DMS53 treated with DMSO at 0.1 percent for 48 hours (cell line): Measurements from ENCODE around the gene PADI3.

ENCODE experiments used
- DNase-seq: peaks from one replicate; lab custom pipeline; 2025; ENCODE audit not compliant: unreplicated experiment; lab: John Stamatoyannopoulos, UW

Gene PADI3

DNA sequence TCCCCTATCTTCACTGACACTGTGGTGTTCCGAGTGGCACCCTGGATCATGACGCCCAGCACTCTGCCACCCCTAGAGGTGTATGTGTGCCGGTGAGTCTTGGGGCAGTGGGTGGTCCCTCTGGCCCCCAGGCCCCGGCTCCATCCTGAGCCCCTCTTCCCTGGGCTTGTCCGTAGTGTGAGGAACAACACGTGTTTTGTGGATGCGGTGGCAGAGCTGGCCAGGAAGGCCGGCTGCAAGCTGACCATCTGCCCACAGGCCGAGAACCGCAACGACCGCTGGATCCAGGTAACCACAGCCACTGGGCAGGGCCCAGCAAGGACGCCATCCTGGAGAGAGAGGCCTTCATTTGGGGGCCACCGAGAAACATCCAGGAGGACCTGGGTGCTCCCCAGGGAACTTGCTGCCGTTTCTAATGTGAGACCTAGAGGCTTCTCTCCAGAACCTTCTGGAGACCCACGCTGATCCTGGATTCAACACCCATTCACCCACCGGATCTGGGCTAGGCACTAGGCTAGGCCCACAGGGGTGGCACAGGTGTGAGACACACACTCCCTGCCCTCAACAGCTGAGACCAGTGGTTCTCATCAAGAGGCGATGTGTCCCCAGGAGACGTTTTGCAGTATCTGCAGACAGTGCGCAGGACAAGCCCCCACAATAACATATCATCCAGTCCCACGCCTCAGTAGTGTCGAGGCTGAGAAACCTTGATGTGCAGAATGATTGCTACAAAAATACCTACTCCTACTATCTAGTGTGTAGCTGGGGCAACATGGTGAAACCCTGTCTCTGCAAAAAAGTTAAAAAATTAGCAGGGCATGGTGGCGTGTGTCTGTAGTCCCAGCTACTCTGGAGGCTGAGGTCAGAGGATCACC lies 22.2 kb downstream of the PADI3 start:
- DNase-seq: no peak

DNA sequence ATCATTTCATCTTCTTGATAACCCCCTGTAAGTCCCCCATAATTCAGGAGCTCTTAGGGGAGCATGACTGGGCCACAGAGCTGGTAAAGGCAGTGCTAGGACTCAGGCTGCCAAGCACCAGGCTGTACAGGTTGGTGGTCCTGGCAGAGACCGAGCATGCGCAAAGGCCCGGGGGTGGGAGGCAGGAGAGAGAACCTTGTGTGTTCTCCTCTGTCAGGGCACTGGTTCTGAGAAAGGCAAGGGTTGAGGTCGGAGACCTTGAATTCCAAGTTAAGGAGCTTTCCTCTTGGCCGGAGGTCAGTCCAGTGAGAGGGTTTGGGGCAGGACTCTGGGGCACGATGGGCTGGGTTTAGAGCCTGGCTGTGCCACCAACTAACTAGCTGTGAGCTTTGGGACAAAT lies 23.2 kb downstream of the PADI3 start:
- DNase-seq: no peak

DNA sequence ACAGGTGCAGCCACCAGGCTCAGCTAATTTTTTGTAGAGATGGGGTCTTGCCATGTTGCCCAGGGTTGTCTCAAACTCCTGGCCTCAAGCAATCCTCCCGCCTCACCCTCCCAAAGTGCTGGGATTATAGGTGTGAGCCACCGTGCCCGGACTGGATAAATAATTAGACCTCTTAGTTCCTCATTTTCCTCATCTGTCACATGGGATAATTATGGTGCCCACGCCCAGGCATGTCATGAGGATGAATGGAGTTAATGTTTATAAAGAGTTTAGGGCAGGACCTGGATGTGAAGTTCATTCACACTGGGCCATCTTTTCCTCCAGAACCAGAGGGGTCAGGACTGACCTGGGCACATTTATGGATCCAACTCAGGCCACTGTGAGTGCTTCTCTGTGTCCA lies 23.7 kb downstream of the PADI3 start:
- no peak for DNase-seq

DNA sequence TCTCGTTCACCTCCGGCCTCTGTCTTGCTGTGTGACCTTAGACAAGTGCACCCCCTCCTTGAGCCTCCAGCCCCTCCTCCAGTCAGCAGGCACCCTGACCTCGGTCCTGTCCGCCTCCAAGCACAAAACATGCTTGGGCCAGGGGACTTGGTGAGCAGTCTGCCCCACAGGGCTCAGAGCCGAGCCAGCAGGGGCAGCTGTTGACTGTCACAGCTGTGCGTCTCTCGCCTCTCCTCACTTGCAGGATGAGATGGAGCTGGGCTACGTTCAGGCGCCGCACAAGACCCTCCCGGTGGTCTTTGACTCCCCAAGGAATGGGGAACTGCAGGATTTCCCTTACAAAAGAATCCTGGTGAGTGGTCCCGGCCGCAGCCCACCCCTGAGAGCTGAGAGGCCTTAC lies 24.2 kb downstream of the PADI3 start:
- no peak for DNase-seq

DNA sequence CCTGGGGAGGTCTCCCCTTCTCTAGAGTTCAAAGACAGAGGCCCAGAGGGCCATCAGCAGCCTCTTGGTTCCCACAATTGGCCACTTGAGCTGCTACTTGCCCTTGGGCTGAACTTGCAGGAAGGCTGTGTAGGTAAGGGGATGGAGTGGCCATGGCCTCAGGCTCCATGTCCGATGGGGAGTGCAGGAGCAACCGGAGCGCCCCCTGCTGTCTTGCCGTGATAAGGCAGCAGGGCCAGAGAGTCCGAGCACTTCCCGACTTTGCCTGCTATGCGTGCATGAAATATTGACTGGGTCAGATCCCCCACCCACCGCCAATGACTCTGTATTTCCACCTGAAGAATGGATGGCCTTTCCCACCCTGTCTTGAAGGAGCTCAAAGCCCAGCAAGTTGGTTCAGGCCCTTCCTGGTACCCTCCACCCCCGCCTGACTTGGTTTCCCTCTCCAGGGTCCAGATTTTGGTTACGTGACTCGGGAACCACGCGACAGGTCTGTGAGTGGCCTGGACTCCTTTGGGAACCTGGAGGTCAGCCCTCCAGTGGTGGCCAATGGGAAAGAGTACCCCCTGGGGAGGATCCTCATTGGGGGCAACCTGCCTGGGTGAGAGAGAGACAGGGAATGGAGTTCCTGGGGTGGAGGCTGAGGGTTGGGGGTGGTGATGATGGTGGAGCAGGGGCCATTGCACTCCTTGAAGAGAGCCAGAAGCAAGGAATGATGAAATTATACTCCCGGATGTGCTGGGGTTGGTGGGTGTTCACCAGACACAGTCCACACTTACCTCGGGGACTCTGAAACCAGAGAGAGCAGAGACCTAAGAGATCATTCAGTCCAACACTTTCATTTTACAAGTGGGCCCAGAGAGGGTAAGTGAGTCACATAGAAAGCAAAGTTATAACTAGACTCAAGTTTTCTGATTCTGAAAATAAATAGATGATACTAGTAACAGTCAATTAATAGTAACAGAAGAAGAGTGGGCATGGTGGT lies 25.6 kb downstream of the PADI3 start:
- peak; percentile 13 for DNase-seq

DNA sequence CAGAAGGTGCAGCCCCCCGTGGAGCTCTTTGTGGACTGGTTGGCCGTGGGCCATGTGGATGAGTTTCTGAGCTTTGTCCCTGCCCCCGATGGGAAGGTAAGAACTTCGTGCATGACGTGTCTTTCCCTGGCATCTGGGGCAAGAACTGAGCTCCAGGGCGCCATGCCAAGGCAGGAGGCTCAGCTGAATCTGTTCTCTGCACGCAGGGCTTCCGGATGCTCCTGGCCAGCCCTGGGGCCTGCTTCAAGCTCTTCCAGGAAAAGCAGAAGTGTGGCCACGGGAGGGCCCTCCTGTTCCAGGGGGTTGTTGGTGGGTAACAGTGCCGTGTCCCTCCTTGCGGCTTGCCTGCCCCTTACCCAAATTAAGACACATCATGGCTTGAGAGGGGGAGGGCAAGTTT lies 27.7 kb downstream of the PADI3 start:
- no peak for DNase-seq

DNA sequence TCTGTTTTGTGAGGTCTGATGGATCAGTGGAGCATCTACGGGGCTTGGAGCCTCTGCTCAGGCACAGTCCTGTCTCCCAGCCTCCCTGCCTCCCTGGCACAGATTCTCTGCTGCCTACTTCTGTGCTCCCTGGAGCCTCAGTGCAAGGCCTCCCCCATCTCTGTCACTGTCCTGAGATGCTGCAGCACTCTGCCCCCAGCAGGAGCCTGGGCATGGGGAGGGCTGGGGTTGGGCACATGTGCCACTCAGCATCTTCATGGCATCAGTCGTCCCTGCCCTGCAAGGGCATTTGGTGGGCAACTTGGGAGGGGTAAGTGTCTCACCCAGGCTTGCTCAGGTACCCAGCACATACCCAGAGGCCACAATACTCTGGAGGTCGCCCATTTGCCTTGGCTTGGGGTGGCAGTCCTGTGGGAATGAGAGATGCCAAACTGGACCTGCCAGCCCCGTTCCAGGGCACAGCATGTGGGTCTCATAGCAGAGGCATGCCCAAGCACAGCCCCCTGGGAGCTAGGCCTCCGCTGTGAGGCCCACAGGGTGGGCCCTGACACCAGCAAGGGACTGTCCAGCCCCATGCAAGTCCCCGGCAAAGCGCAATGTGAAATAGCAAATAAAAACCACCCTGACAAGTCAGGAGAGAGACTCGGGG lies 28.7 kb downstream of the PADI3 start:
- no peak for DNase-seq

DNA sequence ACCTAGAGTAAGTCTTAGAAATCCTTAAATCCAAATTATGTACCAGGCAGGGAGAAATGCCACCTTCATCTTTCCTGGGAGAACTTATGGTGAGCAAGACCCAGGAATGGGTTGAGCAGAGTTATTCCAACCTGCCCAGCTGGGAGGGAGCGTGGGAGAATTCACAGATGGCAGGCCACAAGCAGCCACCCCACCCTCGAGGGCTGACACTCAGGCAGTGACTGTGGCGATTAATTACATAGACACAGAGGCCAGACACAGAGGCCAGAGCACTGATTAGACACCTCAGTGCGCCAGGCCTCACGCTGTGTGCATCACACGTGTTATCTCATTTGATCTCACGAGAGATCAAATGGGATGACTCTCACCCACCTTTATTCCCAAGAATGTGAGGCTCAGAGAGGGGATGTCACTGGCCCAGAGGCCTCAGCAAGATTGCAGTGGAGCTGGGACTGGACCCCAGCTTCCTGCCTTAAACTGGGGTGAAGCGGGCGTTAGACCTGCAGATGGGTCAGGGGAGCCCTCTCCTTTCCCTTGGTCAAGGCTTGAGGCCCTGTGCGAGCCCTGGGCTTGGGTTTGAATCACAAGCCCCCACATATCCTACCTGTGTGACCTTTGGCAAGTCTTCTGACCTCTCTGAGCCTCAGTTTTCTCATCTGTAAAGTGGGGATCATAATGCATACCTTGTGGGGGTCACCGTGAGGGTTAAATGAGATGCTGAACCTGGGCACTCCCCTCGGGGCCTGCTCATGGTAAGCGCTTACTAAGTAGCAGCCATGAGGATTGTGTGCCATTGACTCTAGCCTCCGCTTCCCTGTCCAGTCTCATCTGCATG lies 30.3 kb downstream of the PADI3 start:
- no peak for DNase-seq

DNA sequence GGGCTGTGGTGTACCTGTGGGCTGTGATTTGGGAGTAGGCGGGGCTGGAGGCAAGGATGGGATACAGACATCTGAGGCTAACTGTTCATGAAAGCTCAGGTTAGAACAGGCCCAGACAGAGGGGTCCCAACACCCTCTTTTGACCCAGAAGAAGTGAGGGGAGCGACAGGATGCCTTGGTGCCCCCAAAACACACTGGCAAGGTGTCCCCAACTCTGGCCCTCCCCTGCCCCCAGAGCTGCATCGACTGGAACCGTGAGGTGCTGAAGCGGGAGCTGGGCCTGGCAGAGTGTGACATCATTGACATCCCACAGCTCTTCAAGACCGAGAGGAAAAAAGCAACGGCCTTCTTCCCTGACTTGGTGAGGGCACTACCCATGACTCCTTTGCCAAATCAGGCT lies 31.5 kb downstream of the PADI3 start:
- no peak for DNase-seq

DNA sequence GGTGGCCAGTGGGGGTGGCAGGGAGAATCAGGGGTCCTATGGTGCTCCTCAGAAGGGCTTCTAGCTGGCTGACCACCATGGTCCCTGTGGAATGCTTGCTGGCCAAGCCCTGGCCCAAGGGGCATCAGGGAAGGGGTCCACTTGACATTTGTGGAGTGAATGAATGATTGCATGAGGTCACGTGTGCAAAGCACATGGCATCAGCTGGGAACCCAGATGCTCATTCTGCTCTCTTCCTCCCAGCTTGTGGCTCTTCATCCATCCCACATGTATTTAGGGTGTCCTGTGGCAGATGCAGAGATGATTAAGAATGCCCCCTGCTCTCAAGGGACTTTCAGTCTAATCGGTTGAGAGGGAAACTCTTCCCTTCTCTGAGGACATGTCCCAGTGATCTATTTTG lies 32.0 kb downstream of the PADI3 start:
- DNase-seq: no peak

DNA sequence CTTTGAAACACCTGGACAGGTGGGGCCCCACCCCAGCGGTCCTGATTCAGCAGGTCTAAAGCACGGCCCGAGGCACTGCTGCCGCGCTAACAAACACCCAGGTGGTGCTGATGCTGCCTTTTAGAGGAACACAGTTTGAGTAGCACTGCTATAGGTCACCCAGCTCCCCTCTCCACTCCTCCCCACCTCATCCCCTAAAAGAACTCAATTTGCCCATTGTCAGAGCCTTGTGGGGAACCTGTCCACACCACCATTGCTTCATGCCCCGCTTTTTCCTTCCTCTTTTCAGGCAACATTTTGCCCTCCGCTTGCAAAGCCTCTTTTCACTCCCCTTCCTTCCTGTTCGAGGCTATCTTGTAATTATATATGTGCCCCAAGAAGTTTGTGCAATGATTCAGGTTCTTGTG lies 32.9 kb downstream of the PADI3 start:
- no peak for DNase-seq

DNA sequence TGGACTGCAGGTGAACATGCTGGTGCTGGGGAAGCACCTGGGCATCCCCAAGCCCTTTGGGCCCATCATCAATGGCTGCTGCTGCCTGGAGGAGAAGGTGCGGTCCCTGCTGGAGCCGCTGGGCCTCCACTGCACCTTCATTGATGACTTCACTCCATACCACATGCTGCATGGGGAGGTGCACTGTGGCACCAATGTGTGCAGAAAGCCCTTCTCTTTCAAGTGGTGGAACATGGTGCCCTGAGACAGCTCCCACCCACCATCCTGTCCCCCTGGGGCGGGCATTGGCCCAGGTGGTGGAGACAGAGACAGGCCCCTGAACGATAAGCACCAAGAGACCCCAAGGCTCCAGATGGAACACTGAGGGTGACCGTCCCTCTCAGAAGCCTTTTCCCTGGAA lies 33.9 kb downstream of the PADI3 start:
- DNase-seq: no peak

DNA sequence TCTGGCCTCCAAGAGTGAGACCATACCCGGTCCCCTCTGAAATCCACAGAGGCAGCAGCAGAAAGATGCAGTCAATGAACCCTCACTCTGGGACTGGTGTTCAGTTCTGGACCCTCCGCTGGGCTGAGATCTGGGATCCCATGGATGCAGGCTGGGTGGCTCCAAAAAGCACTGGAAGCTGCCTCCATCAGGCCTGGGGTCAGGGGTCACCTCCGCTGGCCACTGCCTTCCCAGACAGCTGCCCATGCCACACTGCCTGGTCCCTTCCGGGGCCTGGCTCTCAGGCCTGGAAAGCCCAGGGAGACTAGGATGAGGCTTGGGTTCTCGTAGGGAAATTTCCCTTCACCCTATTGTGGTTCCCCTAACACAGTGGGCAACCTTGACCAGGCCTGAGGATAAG lies 37.7 kb downstream of the PADI3 start:
- no peak for DNase-seq

DNA sequence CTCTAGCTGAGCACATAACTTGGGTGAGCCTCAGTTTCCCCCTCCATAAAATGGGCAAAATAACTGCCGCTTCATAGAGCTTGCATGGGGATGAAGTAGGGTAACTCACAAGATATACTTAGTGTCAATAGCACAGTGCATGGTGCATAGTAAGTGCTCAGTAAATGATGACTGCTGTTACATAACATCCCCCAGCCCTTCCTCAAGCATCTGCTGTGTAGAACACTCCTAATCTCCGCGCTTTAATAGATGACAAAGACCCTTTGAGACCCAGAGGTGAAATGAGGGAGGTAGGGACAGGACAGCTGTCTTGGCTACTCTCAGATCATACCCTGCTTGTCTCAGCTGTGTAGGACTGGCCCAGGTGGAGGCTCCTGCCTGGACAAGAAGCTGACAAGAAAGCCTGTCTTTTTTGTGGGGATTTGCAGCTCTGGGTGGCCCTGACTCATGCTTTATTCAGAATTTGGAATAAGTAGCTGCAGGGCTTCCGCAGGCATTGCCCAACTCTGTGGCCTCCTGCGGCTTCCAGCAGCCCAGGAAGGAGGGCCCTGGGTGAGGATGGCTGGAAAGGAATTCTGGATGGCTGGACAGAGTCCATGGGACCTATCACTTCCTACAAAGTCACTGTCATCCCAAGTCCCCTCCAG lies 38.4 kb downstream of the PADI3 start:
- DNase-seq: no peak

DNA sequence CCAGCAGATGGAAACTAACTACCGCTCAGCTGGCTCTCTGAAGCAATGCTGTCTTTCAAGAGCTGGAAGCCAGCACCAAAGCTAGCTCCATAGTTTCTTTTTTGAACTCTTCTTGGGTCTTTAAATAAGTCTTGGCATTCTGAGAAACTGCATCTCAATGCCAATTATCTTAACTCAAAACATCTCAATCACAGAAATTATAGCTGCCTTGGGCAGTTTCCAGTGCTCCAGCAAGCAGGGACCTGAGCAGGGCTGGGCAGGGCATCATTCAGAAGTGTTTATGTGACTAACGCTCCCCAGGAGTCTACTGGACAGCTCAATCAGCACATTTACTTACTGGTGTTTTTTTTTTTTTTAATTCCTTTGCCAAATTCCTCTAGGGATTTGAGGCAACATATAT lies 40.8 kb downstream of the PADI3 start:
- DNase-seq: no peak

DNA sequence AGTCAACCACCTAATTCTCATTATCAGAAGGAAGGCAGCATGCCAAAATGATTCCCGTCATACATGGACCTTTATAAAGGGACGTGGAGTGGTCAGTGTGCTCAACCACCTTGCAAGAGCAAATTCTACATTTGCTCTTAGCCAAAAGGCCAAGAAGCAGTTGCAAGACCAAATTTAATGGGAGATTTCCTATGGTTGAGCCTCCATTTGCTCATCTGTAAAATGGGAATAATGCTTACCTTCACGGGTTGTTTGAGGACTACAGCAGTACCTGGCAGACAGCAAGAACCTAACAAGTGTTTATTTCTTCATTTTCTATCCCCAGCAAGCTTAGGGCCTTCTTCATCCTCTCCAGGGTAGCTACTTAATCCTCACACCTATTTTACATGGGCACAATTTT lies 41.7 kb downstream of the PADI3 start:
- no peak for DNase-seq

DNA sequence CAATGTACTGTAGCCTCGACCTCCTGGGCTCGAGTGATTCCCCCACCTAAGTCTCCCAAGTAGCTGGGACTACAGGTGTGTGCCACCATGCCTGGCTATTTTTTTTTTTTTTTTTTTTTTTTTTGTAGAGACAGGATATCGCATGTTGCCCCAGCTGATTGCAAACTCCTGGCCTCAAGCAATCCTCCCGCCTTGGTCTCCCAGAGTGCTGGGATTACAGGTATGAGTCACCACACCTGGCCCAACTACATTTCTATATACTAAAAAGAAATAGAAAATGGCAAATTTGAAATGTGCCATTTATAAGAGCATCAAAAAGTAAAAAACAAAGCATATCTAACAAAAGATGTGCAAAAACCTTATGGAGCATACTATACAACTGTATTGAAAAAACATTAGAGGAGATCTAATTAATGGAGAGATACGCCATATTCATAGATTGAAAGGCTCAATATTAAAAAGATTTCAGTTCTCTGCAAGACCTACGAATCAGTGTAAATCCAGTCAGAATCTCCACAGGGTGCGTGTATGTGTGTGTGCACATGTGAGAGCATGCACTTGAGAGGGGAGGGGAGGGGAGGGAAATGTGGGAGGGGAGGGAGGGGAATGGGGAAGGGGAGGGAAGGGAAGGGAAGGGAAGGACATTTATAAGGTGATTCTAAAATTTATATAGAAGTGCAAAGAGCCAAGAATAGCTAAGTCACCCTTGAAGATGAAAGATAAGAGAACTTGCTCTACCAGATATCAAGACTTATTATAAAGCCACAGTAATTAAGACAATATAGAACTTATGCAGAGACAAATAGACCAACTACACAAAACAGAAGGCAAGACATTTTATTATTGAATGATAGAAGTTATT lies 43.6 kb downstream of the PADI3 start:
- peak; percentile 2 for DNase-seq

DNA sequence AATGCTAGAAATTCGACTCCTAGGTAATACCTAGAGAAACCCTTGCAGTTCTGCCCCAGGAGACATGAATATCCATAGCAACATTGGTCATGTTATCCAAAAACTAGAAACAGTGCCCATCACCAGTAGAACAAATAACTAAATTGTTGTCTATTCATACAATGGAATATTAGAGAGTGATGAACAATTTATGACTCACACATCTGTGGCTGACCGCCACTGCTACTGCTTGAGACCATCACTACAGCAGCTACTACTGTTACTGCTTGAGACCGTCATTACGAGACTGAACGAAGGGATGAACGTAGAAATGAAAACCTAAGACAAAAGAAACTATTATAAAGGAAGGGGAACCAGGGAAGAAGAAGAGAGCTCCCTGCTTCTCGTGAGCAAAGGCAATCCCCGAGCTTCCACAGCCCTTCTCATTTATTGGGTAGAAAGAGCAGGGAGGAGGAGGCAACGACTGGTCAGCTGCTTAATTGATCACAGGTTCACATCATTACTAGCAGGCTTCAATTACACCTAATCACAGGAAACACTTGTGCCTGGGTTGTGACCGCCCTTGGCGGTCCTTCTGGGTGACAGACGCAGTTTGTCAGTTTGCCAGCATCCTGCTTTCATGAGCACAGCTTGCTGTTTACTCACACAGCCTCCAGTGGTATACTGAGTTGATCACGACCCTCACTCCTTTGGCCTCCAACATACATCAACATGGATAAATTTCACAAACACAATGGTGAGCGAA lies 45.0 kb downstream of the PADI3 start:
- no peak for DNase-seq
